Activated T-helper 1 cell treated with anti-CD3 and anti-CD28 coated beads, Interleukin-12 subunit alpha, Interleukin-12 subunit beta, Interleukin-2, Interleukin-4 antibody, amounts not matched to agents 30 ng/mL and 10 ng/mL and 1 ng/mL, durations not matched to agents 14 hours and 24 hours and 36 hours (primary cell): ENCODE measurements around the gene ZNF84. TPM values are rescaled to one million over a fixed set of nuclear protein-coding genes. Genes with fewer than 3 reads are reported as not detected.
A peak's percentile ranks its signal among the peaks of the same experiment; 100 is the strongest.

Source experiments
- DNase-seq: peaks from one replicate; pipeline ENCODE4 v3.0.0; 2021; ENCODE audit warnings: low spot score
- H3K27ac Mint-ChIP-seq: one replicate; pipeline ENCODE4 v1.8.0; 2021; ENCODE audit warnings: mild to moderate bottlenecking, mixed read lengths
- H3K27me3 Mint-ChIP-seq: one replicate; pipeline ENCODE4 v1.8.0; 2022; ENCODE audit warnings: mild to moderate bottlenecking, moderate library complexity, mixed read lengths; ENCODE audit not compliant: insufficient read depth
- H3K36me3 Mint-ChIP-seq: one replicate; pipeline ENCODE4 v1.8.0; 2021; ENCODE audit warnings: low read depth, mixed read lengths
- H3K4me1 Mint-ChIP-seq: one replicate; pipeline ENCODE4 v1.8.0; 2021; ENCODE audit warnings: low read depth, mixed read lengths
- H3K4me3 Mint-ChIP-seq: one replicate; pipeline ENCODE4 v1.8.0; 2021; ENCODE audit warnings: mild to moderate bottlenecking, moderate library complexity, mixed read lengths
- H3K9me3 Mint-ChIP-seq: one replicate; pipeline ENCODE4 v1.8.0; 2021; ENCODE audit warnings: mixed read lengths
- intact Hi-C: fragments of 100-400 bp; cut with micrococcal nuclease; formaldehyde crosslinking; loops from one replicate; pipeline ENCODE4 v1.15.1; 2024
- total RNA-seq: library from RNA; stranded (reverse); gene quantifications from 2 replicates; pipeline ENCODE4 v1.2.3, GENCODE V29; 2022

Gene ZNF84
- total RNA-seq: 18.3 and 21.2 TPM in 2 replicates

- intact Hi-C loops: loop anchor here (1.0 to 2.0 kb wide), 9 partner anchors 15 to 269 kb away; partner anchors contain the start of genes ZNF10, ZNF140, ZNF26 and ZNF268
- DNase-seq: peak; percentile 97
- Mint-ChIP-seq H3K27me3 (no peaks in the 10 kb centered on the region), H3K27ac (peak within 1 kb of the TSS; percentile 97), H3K9me3 (peaks cover 65% of the 10 kb centered on the region), H3K4me3 (peak within 1 kb of the TSS; percentile 86), H3K4me1 (no peaks in the 10 kb centered on the region), H3K36me3 (peaks cover 27% of the 10 kb centered on the region)
These were observed at the start of gene ZNF84 for GRCh38 chr12:133037207-133038005. Gene ZNF84 (plus strand): TSS chr12:133037509. CDS start chr12:133041468, 3,959 bp downstream.

DNA sequence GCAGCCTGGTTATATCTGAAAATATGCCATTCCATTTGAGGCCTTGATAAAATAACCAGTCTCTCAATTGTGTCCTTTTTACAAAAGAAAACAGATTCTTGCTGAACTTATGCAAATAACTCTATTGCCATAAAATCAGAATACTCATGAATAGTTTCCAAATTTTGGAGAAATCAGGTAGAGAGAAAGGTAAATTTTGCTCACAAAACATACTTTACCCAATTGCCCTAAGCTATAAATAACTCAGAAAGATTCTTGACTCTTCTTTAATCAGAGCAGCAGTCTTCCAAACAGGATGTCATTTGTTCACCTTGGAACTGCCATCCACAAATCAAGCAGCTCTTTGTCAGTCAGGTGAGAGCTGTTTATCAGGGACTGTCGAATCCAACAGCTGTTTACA lies 38.6 kb upstream of the ZNF84 start:
- H3K27me3 Mint-ChIP-seq: no peaks in the 10 kb centered on the region

GRCh38 chr12:133010657-133011297 lies 26.5 kb upstream of the ZNF84 start:
- no peaks in the 10 kb centered on the region for H3K27me3 Mint-ChIP-seq
- H3K9me3 Mint-ChIP-seq: peaks cover 64% of the 10 kb centered on the region
- DNase-seq: no peak
- intact Hi-C loops: no loop called here
- no peaks in the 10 kb centered on the region for H3K4me1 Mint-ChIP-seq
- H3K27ac Mint-ChIP-seq: no peak overlapping the region
- H3K36me3 Mint-ChIP-seq: peaks cover 78% of the 10 kb centered on the region
- no peak overlapping the region for H3K4me3 Mint-ChIP-seq

More for the DNA sequence above, 38.6 kb upstream of the ZNF84 start:
- Mint-ChIP-seq H3K9me3 (peaks cover 78% of the 10 kb centered on the region), H3K36me3 (peaks cover 48% of the 10 kb centered on the region), H3K4me1 (no peaks in the 10 kb centered on the region), H3K27ac (no peak overlapping the region), H3K4me3 (no peak overlapping the region)
- no peak for DNase-seq
- intact Hi-C loops: no loop called here

GRCh38 chr12:133023566-133023965 lies 13.7 kb upstream of the ZNF84 start:
- H3K4me3 Mint-ChIP-seq: no peak overlapping the region
- no peak overlapping the region for H3K27ac Mint-ChIP-seq
- peaks cover 10% of the 10 kb centered on the region for H3K36me3 Mint-ChIP-seq
- intact Hi-C loops: no loop called here
- DNase-seq: no peak
- H3K4me1 Mint-ChIP-seq: no peaks in the 10 kb centered on the region
- no peaks in the 10 kb centered on the region for H3K27me3 Mint-ChIP-seq
- H3K9me3 Mint-ChIP-seq: peaks cover 71% of the 10 kb centered on the region

DNA sequence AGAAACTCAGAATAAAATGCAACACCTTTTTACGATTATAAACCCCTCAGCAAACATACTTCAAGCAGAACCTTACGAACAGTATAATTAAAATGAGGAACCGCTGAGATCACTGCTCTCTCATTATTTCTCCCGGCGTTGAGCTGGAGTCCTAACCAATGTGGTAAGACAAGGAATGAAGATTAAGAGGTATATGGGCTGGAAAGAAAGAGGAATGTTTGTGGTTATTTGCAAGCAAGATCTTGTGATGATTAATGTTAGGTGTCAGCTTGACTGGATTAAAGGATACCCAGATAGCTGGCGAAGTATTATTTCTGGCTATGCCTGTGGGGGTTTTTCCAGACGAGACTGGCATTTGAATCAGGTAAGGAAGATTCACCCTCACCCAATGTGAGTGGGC lies 10.3 kb upstream of the ZNF84 start:
- no peak overlapping the region for H3K27ac Mint-ChIP-seq
- no peaks in the 10 kb centered on the region for H3K36me3 Mint-ChIP-seq
- H3K27me3 Mint-ChIP-seq: no peaks in the 10 kb centered on the region
- H3K4me3 Mint-ChIP-seq: no peak overlapping the region
- H3K4me1 Mint-ChIP-seq: no peaks in the 10 kb centered on the region
- intact Hi-C loops: no loop called here
- peaks cover 60% of the 10 kb centered on the region for H3K9me3 Mint-ChIP-seq
- DNase-seq: no peak

DNA sequence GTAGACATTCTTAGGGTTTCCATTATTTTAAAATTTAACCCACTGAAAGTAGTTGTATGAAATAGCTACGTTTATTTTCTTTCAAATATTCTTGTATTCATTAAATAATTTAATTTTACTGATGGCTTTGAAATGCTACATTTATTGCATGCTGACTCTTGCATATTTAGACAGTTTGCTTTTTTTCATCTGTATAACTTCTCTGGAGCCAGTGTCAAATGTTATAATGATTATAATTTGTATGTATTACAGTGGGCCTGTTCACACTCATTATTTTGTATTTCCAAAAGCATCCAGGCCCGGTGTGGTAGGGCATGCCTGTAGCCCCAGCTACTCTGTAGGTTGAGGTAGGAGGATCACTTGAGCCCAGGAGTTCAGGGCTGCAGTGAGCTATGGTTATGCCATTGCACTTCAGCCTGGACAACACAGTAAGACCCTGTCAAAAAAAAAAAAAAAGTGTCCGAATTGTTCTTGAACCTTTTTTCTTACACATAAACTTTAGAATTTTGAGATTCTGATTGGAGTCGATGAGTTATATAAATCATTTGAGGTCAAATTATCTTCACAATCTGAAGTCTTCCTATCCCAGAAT lies 905 bp downstream of the ZNF84 start:
- peaks cover 35% of the 10 kb centered on the region for H3K36me3 Mint-ChIP-seq
- H3K27ac Mint-ChIP-seq: peak overlapping the region; percentile 97
- DNase-seq: no peak
- H3K9me3 Mint-ChIP-seq: peaks cover 72% of the 10 kb centered on the region
- H3K4me3 Mint-ChIP-seq: peak overlapping the region; percentile 86
- intact Hi-C loops: loop anchor here (2.0 kb wide), 1 partner anchor 15 kb away; no protein-coding TSS in a partner anchor
- H3K27me3 Mint-ChIP-seq: no peaks in the 10 kb centered on the region
- no peaks in the 10 kb centered on the region for H3K4me1 Mint-ChIP-seq

DNA sequence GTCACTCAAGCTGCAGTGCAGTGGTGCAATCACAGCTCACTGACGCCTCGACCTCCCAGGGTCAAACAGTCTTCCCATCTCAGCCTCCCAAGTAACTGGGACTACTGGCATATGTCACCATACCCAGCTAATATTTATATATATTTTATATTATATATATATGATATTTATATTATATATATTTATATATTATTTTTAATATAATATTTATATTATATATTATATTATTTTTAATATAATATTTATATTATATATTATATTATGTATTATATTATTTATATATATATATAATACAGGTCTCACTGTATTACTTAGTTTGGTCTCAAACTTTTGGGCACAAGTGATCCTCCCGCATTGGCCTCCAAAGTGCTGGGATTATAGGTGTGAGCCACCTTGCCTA lies 9.4 kb downstream of the ZNF84 start:
- no peaks in the 10 kb centered on the region for H3K4me1 Mint-ChIP-seq
- H3K36me3 Mint-ChIP-seq: peaks cover 85% of the 10 kb centered on the region
- H3K27ac Mint-ChIP-seq: no peak overlapping the region
- intact Hi-C loops: no loop called here
- no peak for DNase-seq
- H3K9me3 Mint-ChIP-seq: peaks cover 86% of the 10 kb centered on the region
- no peaks in the 10 kb centered on the region for H3K27me3 Mint-ChIP-seq
- no peak overlapping the region for H3K4me3 Mint-ChIP-seq

DNA sequence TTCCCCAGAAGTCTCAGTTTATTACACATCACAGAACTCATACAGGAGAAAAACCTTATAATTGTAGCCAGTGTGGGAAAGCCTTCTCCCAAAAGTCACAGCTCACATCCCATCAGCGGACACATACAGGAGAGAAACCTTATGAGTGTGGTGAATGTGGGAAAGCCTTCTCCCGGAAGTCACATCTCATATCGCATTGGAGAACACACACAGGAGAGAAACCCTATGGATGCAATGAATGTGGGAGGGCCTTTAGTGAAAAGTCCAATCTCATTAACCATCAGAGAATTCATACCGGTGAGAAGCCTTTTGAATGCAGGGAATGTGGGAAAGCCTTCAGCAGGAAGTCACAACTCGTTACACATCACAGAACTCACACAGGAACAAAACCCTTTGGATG lies 20.1 kb downstream of the ZNF84 start:
- Mint-ChIP-seq H3K4me3 (no peak overlapping the region), H3K27me3 (no peaks in the 10 kb centered on the region), H3K27ac (no peak overlapping the region), H3K36me3 (peaks cover 44% of the 10 kb centered on the region), H3K9me3 (peaks cover 65% of the 10 kb centered on the region), H3K4me1 (no peaks in the 10 kb centered on the region)
- no peak for DNase-seq
- intact Hi-C loops: no loop called here

GRCh38 chr12:133058203-133059113 lies 21.1 kb downstream of the ZNF84 start:
- no peak for DNase-seq
- no peak overlapping the region for H3K4me3 Mint-ChIP-seq
- no peak overlapping the region for H3K27ac Mint-ChIP-seq
- H3K9me3 Mint-ChIP-seq: peaks cover 65% of the 10 kb centered on the region
- no peaks in the 10 kb centered on the region for H3K4me1 Mint-ChIP-seq
- no peaks in the 10 kb centered on the region for H3K27me3 Mint-ChIP-seq
- peaks cover 35% of the 10 kb centered on the region for H3K36me3 Mint-ChIP-seq
- intact Hi-C loops: no loop called here

- no peak overlapping the region for H3K4me3 Mint-ChIP-seq
- no peaks in the 10 kb centered on the region for H3K27me3 Mint-ChIP-seq
- H3K9me3 Mint-ChIP-seq: peaks cover 73% of the 10 kb centered on the region
- no peak overlapping the region for H3K27ac Mint-ChIP-seq
- intact Hi-C loops: no loop called here
- no peaks in the 10 kb centered on the region for H3K4me1 Mint-ChIP-seq
- H3K36me3 Mint-ChIP-seq: peaks cover 24% of the 10 kb centered on the region
- no peak for DNase-seq
These were observed 24.6 kb downstream of the ZNF84 start for GRCh38 chr12:133061954-133062353.

- H3K4me3 Mint-ChIP-seq: no peak overlapping the region
- intact Hi-C loops: no loop called here
- H3K36me3 Mint-ChIP-seq: peaks cover 9% of the 10 kb centered on the region
- H3K4me1 Mint-ChIP-seq: no peaks in the 10 kb centered on the region
- H3K27ac Mint-ChIP-seq: no peak overlapping the region
- no peak for DNase-seq
- peaks cover 68% of the 10 kb centered on the region for H3K9me3 Mint-ChIP-seq
- no peaks in the 10 kb centered on the region for H3K27me3 Mint-ChIP-seq
These were observed 26.2 kb downstream of the ZNF84 start for GRCh38 chr12:133063556-133063955.

DNA sequence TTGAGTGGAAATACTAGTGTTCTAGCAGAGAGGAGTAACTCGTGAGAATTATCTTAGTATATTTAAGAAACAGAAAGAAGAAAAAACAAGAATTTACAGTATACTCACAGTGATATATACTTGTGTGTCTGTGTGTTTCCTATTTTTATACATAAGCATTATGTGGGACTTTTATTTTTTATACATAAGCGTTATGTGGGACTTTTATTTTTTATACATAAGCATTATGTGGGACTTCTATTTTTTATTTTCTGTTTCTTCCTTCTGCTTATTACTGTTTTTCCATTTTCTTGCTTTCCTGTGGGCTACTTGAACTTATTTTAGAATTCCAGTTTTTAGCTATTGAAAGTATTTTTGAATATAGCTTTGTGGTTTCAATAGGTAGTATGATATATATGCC lies 36.5 kb downstream of the ZNF84 start:
- H3K4me1 Mint-ChIP-seq: no peaks in the 10 kb centered on the region
- H3K4me3 Mint-ChIP-seq: no peak overlapping the region
- DNase-seq: no peak
- H3K9me3 Mint-ChIP-seq: peaks cover 54% of the 10 kb centered on the region
- intact Hi-C loops: no loop called here
- H3K27me3 Mint-ChIP-seq: no peaks in the 10 kb centered on the region
- no peak overlapping the region for H3K27ac Mint-ChIP-seq
- peaks cover 2% of the 10 kb centered on the region for H3K36me3 Mint-ChIP-seq
